ENCODE measurements around the gene ENGASE.

ENGASE gene

GRCh38 chr17:79130536-79131273 lies 56.1 kb downstream of the ENGASE start:
- no peak for TF ChIP-seq ZBTB7A (IDR thresholded peaks at IDR 0.05; ENCODE audit: low read depth)
- TF ChIP-seq REST (IDR thresholded peaks at IDR 0.05; ENCODE audit: low read depth) = no peak
- no peak for TF ChIP-seq USF1 (IDR thresholded peaks at IDR 0.05)
- TF ChIP-seq EGR1 (IDR thresholded peaks at IDR 0.05) = no peak
- no peak for TF ChIP-seq YY1 (IDR thresholded peaks at IDR 0.05; ENCODE audit: low read depth)
- no peak for TF ChIP-seq MAX (IDR thresholded peaks at IDR 0.05)
- TF ChIP-seq CEBPB (IDR thresholded peaks at IDR 0.05) = no peak
- no peak for TF ChIP-seq TAF1 (IDR thresholded peaks at IDR 0.05; ENCODE audit: low read depth)
- no peak for TF ChIP-seq RAD21 (IDR thresholded peaks at IDR 0.05; ENCODE audit: low read depth)
- no peak for TF ChIP-seq TEAD4 (IDR thresholded peaks at IDR 0.05)
- TF ChIP-seq CREB1 (IDR thresholded peaks at IDR 0.05; ENCODE audit: low read depth) = no peak
- TF ChIP-seq TCF12 (IDR thresholded peaks at IDR 0.05; ENCODE audit: low read depth) = no peak
- TF ChIP-seq NFIC (IDR thresholded peaks at IDR 0.05) = no peak
- no peak for TF ChIP-seq EP300 (IDR thresholded peaks at IDR 0.05; ENCODE audit: borderline replicate concordance)
- no peak for TF ChIP-seq FOXM1 (IDR thresholded peaks at IDR 0.05; ENCODE audit: borderline replicate concordance, low read depth)

GRCh38 chr17:79131274-79131635 lies 56.6 kb downstream of the ENGASE start:
- no peak for TF ChIP-seq MAX (IDR thresholded peaks at IDR 0.05)
- no peak for TF ChIP-seq USF1 (IDR thresholded peaks at IDR 0.05)
- no peak for TF ChIP-seq RAD21 (IDR thresholded peaks at IDR 0.05; ENCODE audit: low read depth)
- no peak for TF ChIP-seq EGR1 (IDR thresholded peaks at IDR 0.05)
- TF ChIP-seq FOXM1 (IDR thresholded peaks at IDR 0.05; ENCODE audit: borderline replicate concordance, low read depth) = no peak
- TF ChIP-seq EP300 (IDR thresholded peaks at IDR 0.05; ENCODE audit: borderline replicate concordance) = no peak
- TF ChIP-seq TCF12 (IDR thresholded peaks at IDR 0.05; ENCODE audit: low read depth) = no peak
- TF ChIP-seq ZBTB7A (IDR thresholded peaks at IDR 0.05; ENCODE audit: low read depth) = no peak
- no peak for TF ChIP-seq REST (IDR thresholded peaks at IDR 0.05; ENCODE audit: low read depth)
- TF ChIP-seq CREB1 (IDR thresholded peaks at IDR 0.05; ENCODE audit: low read depth) = no peak
- no peak for TF ChIP-seq NFIC (IDR thresholded peaks at IDR 0.05)
- TF ChIP-seq TEAD4 (IDR thresholded peaks at IDR 0.05) = no peak
- no peak for TF ChIP-seq TAF1 (IDR thresholded peaks at IDR 0.05; ENCODE audit: low read depth)
- TF ChIP-seq YY1 (IDR thresholded peaks at IDR 0.05; ENCODE audit: low read depth) = no peak
- no peak for TF ChIP-seq CEBPB (IDR thresholded peaks at IDR 0.05)

- TF ChIP-seq REST (IDR thresholded peaks at IDR 0.05; ENCODE audit: low read depth) (no peak), TEAD4 (IDR thresholded peaks at IDR 0.05) (no peak), TAF1 (IDR thresholded peaks at IDR 0.05; ENCODE audit: low read depth) (no peak), FOXM1 (IDR thresholded peaks at IDR 0.05; ENCODE audit: borderline replicate concordance, low read depth) (no peak), USF1 (IDR thresholded peaks at IDR 0.05) (no peak), NFIC (IDR thresholded peaks at IDR 0.05) (no peak), MAX (IDR thresholded peaks at IDR 0.05) (no peak)
Measured at GRCh38 chr17:79131701-79132100, 57.1 kb downstream of the ENGASE start.
